PC-9 (cell line): ENCODE measurements around the gene SPDYA. TPM values are rescaled to one million over a fixed set of nuclear protein-coding genes. Genes with fewer than 3 reads are reported as not detected.
A peak's percentile ranks its signal among the peaks of the same experiment; 100 is the strongest.
"Not testable (repeated sequence)": the region's sequence is repeated elsewhere in the genome, so short reads cannot be mapped to it uniquely, and the experiment has no call there.

ENCODE experiments used
- BruUV-seq: library from RNA; stranded (reverse); fragments of 400-500 nt; replicated peaks from 2 replicates; lab custom pipeline; 2021; lab: Mats Ljungman, UMichigan
- CTCF ChIA-PET: fragments of 300-600 bp; sonication (Branson Sonifier 250); formaldehyde crosslinking; loops from one replicate; lab custom pipeline; 2022; ENCODE audit warnings: antibody characterized with exemption; lab: Charles Lee
- POLR2A ChIA-PET: fragments of 300-600 bp; sonication (Branson Sonifier 250); formaldehyde crosslinking; loops from one replicate; lab custom pipeline; 2022; ENCODE audit warnings: antibody characterized with exemption; ENCODE audit not compliant: unreplicated experiment; lab: Charles Lee
- DNase-seq, 2 experiments: peaks; one replicate each; pipeline versions ENCODE4 v3.0.0 to v3.0.0-alpha.2; 2015 to 2022; ENCODE audit warnings: mixed read lengths in 1 of 2
- H2AFZ ChIP-seq: fragments of 200-600 bp; sonication (generic); 2 replicates; pipeline ENCODE4 v1.8.1; 2017; ENCODE audit warnings: antibody characterized with exemption
- H3F3A ChIP-seq: fragments of 200-600 bp; sonication (generic); 2 replicates; pipeline ENCODE4 v1.8.1; 2017; ENCODE audit warnings: antibody characterized with exemption, mild to moderate bottlenecking, low read depth; ENCODE audit not compliant: insufficient read depth
- H3K27ac ChIP-seq: fragments of 200-600 bp; sonication (generic); 2 replicates; pipeline ENCODE4 v1.6.1; 2016; ENCODE audit warnings: mixed run types
- H3K27me3 ChIP-seq: fragments of 200-600 bp; sonication (generic); 2 replicates; pipeline ENCODE4 v1.6.1; 2016; ENCODE audit warnings: low read depth, mixed run types; ENCODE audit not compliant: insufficient read depth
- H3K36me3 ChIP-seq: fragments of 200-600 bp; sonication (generic); 2 replicates; pipeline ENCODE4 v1.6.1; 2016; ENCODE audit warnings: low read depth, mixed run types
- H3K4me1 ChIP-seq: fragments of 200-600 bp; sonication (generic); replicated peaks from 2 replicates; pipeline ENCODE4 v1.6.1; 2016; ENCODE audit warnings: mixed run types; ENCODE audit not compliant: insufficient read depth
- H3K4me2 ChIP-seq: fragments of 200-600 bp; sonication (generic); 2 replicates; pipeline ENCODE4 v1.6.1; 2017; ENCODE audit warnings: mixed run types
- H3K4me3 ChIP-seq: fragments of 200-600 bp; sonication (generic); 2 replicates; pipeline ENCODE4 v1.6.1; 2016; ENCODE audit warnings: mixed run types
- H3K79me2 ChIP-seq: fragments of 200-600 bp; sonication (generic); 2 replicates; pipeline ENCODE4 v1.6.1; 2017; ENCODE audit warnings: low read depth, mixed run types
- H3K9me2 ChIP-seq: fragments of 200-600 bp; sonication (generic); 2 replicates; pipeline ENCODE4 v1.8.1; 2017; ENCODE audit warnings: mild to moderate bottlenecking; ENCODE audit not compliant: insufficient read depth
- H3K9me3 ChIP-seq: fragments of 200-600 bp; sonication (generic); 2 replicates; pipeline ENCODE4 v1.8.1; 2016; ENCODE audit warnings: low read depth; ENCODE audit not compliant: insufficient read depth
- H4K20me1 ChIP-seq: fragments of 200-600 bp; sonication (generic); 2 replicates; pipeline ENCODE4 v1.8.1; 2017; ENCODE audit not compliant: insufficient read depth
- EZH2 ChIP-seq: fragments of 200-600 bp; sonication (generic); IDR thresholded peaks from 2 replicates; pipeline ENCODE4 v1.8.0; 2017; ENCODE audit warnings: antibody characterized with exemption, low read depth
- intact Hi-C: fragments of 100-400 bp; cut with micrococcal nuclease; formaldehyde crosslinking; loops from one replicate; pipeline ENCODE4 v1.10.0; 2022; ENCODE audit not compliant: unreplicated experiment
- total RNA-seq: library from RNA; stranded (reverse); gene quantifications from 2 replicates; pipeline ENCODE4 v1.2.3, GENCODE V29; 2021
- TF ChIP-seq, protein P1 (sequence below): fragments of 200-600 bp; sonication (generic); conservative IDR thresholded peaks from 2 replicates; pipeline ENCODE4 v1.6.1; 2017; ENCODE audit warnings: mixed run types, antibody characterized with exemption, mild to moderate bottlenecking, moderate library complexity

The SPDYA gene
- total RNA-seq, 1 experiment from 2014 or later: 1.9 TPM

DNA sequence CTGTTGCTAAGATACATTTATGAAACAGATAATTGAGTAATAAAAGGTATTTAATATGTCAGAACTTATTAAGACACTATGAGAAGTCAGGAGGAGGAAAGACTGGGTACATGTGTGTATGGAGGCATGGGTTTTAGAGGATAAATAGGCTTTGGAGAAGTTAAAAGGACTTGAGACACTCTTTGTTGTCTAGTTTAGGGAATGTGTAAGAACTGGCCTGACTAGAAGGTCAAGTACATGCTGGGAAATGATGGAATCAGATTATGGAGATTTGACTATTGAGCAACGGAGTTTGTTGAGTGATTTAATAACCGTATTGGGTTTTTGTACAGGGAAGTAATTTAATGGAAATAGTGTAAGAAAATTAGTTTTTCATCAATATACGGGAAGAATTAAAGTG lies 28.2 kb upstream of the SPDYA start:
- BruUV-seq: no TSS peak
- peaks cover 50% of the 10 kb centered on the region for H3K79me2 ChIP-seq
- H3K4me1 ChIP-seq: no peaks in the 10 kb centered on the region
- peaks cover 68% of the 10 kb centered on the region for H3K36me3 ChIP-seq
- DNase-seq: peak in 1 of 2 experiments; percentile 45
- no peak overlapping the region for H3K27ac ChIP-seq
- intact Hi-C loops: no loop called here
- POLR2A ChIA-PET: no interaction called here
- no peak overlapping the region for H3K4me3 ChIP-seq
- no peaks in the 10 kb centered on the region for H3K9me3 ChIP-seq
- H3K4me2 ChIP-seq: no peak overlapping the region
- H4K20me1 ChIP-seq: peaks cover 35% of the 10 kb centered on the region
- no peak overlapping the region for H2AFZ ChIP-seq
- peaks cover 81% of the 10 kb centered on the region for H3F3A ChIP-seq
- CTCF ChIA-PET: no interaction called here
- H3K27me3 ChIP-seq: no peaks in the 10 kb centered on the region
- no peaks in the 10 kb centered on the region for H3K9me2 ChIP-seq
- no peak for TF ChIP-seq EZH2
- TF ChIP-seq, protein P1, sequence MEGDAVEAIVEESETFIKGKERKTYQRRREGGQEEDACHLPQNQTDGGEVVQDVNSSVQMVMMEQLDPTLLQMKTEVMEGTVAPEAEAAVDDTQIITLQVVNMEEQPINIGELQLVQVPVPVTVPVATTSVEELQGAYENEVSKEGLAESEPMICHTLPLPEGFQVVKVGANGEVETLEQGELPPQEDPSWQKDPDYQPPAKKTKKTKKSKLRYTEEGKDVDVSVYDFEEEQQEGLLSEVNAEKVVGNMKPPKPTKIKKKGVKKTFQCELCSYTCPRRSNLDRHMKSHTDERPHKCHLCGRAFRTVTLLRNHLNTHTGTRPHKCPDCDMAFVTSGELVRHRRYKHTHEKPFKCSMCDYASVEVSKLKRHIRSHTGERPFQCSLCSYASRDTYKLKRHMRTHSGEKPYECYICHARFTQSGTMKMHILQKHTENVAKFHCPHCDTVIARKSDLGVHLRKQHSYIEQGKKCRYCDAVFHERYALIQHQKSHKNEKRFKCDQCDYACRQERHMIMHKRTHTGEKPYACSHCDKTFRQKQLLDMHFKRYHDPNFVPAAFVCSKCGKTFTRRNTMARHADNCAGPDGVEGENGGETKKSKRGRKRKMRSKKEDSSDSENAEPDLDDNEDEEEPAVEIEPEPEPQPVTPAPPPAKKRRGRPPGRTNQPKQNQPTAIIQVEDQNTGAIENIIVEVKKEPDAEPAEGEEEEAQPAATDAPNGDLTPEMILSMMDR: no peak

DNA sequence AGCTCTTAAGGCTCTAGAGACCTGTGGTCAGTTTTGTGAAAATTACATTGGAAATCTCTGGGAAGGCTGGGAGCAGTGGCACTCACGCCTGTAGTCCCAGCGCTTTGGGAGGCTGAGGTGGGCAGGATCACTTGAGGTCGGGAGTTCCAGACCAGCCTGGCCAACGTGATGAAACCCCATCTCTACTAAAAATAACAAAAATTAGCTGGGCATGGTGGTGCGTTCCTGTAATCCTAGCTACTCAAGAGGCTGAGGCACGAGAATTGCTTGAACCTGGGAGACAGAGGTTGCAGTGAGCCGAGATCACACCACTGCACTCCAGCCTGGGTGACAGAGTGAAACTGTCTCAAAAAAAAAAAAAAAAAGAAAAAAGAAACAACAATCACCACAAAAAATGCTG lies 26.1 kb upstream of the SPDYA start:
- H3K27ac ChIP-seq, DNase-seq, H3K4me1 ChIP-seq, H2AFZ ChIP-seq, POLR2A ChIA-PET, H3K27me3 ChIP-seq, H3K4me3 ChIP-seq, H3K4me2 ChIP-seq, BruUV-seq, H3K9me2 ChIP-seq, H3K9me3 ChIP-seq, intact Hi-C loops: not testable (repeated sequence)
- H3F3A ChIP-seq: peaks cover 78% of the 10 kb centered on the region
- CTCF ChIA-PET: interaction anchor here (0.6 kb wide), 1 partner anchor 9 kb away, joined by 13 read pairs; no protein-coding TSS in a partner anchor
- peaks cover 37% of the 10 kb centered on the region for H3K79me2 ChIP-seq
- H3K36me3 ChIP-seq: peaks cover 68% of the 10 kb centered on the region
- H4K20me1 ChIP-seq: peaks cover 27% of the 10 kb centered on the region

- peaks cover 74% of the 10 kb centered on the region for H3K79me2 ChIP-seq
- POLR2A ChIA-PET: no interaction called here
- H3K4me2 ChIP-seq: no peak overlapping the region
- H3F3A ChIP-seq: peaks cover 62% of the 10 kb centered on the region
- BruUV-seq: no TSS peak
- no peak for DNase-seq
- H3K27ac ChIP-seq: no peak overlapping the region; the same call in 1 of the 2 replicates
- no peak overlapping the region for H3K4me3 ChIP-seq
- H3K9me3 ChIP-seq: no peaks in the 10 kb centered on the region
- peaks cover 67% of the 10 kb centered on the region for H3K36me3 ChIP-seq
- TF ChIP-seq, protein P1: no peak
- no peak for TF ChIP-seq EZH2
- intact Hi-C loops: no loop called here
- no peak overlapping the region for H2AFZ ChIP-seq
- H3K4me1 ChIP-seq: peaks cover 8% of the 10 kb centered on the region
- no peaks in the 10 kb centered on the region for H3K27me3 ChIP-seq
- CTCF ChIA-PET: no interaction called here
- no peaks in the 10 kb centered on the region for H3K9me2 ChIP-seq
- peaks cover 25% of the 10 kb centered on the region for H4K20me1 ChIP-seq
Observed at GRCh38 chr2:28796620-28797019, 14.0 kb upstream of the SPDYA start.

DNA sequence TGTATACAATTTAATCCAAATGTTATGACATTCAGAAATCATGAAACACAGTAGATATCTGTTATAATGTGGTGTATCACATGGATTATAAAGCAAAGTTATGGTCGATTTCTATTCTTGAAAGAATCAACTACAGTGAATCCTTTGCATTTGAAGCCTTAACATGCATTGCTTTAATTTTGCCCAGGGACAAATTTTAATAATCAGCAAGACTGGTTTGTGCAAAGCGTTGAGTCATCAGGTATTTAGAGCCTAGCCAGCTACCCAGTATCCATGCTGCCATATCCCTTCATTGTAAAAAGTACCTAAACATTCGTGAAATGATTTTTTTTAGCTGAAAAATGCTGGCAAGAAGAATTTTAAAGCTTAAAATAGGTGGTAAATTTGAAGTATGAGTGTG lies 8.9 kb upstream of the SPDYA start:
- Histone ChIP-seq H3K4me1 (peaks cover 32% of the 10 kb centered on the region), H3K36me3 (peaks cover 58% of the 10 kb centered on the region), H3F3A (peaks cover 68% of the 10 kb centered on the region; the same call in 1 of the 2 replicates), H3K4me2 (peak overlapping the region; percentile 25; the same call in 1 of the 2 replicates), H3K27ac (peak overlapping the region; percentile 91), H4K20me1 (peaks cover 6% of the 10 kb centered on the region), H3K9me2 (no peaks in the 10 kb centered on the region), H3K27me3 (no peaks in the 10 kb centered on the region), H3K79me2 (peaks cover 51% of the 10 kb centered on the region), H3K9me3 (no peaks in the 10 kb centered on the region), H2AFZ (no peak overlapping the region), H3K4me3 (no peak overlapping the region)
- CTCF ChIA-PET: interaction anchor here (0.6 kb wide), 1 partner anchor 31 kb away, joined by 4 read pairs; no protein-coding TSS in a partner anchor
- TF ChIP-seq, protein P1: no peak
- TF ChIP-seq EZH2: no peak
- intact Hi-C loops: no loop called here
- DNase-seq: peak in 1 of 2 experiments; percentile 68
- POLR2A ChIA-PET: interaction anchor here (0.6 kb wide), 2 partner anchors 10 to 188 kb away, joined by 10 read pairs; no protein-coding TSS in a partner anchor
- BruUV-seq: no TSS peak
